GM12872 (cell line): ENCODE data around the gene SRGAP1.

Experiments
- TF ChIP-seq, protein P1 (sequence below): IDR thresholded peaks from 3 replicates; pipeline ENCODE4 v1.5.1; 2011; ENCODE audit warnings: low read depth, mild to moderate bottlenecking, low read length, moderate library complexity; ENCODE audit not compliant: insufficient read depth

SRGAP1 gene

DNA sequence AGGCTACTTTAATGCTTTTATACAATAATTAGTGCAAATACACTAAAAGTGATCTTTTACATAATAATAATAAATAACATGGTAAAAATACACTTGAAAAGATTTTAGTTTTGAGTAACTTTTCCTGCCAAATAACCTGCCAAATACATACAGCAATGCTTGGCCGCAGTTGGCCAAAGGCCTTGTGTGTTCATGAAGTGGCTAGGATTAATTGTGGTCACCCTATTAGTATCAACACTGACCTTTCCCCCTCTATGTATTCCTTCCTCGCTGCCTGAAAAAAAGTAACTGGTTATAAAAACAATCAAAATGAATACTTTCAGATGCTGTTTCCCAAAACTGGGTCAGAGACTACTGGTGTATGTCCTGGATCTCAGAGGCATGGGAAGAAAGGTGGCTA, 343.3 kb downstream of the SRGAP1 start:
- TF ChIP-seq, protein P1, sequence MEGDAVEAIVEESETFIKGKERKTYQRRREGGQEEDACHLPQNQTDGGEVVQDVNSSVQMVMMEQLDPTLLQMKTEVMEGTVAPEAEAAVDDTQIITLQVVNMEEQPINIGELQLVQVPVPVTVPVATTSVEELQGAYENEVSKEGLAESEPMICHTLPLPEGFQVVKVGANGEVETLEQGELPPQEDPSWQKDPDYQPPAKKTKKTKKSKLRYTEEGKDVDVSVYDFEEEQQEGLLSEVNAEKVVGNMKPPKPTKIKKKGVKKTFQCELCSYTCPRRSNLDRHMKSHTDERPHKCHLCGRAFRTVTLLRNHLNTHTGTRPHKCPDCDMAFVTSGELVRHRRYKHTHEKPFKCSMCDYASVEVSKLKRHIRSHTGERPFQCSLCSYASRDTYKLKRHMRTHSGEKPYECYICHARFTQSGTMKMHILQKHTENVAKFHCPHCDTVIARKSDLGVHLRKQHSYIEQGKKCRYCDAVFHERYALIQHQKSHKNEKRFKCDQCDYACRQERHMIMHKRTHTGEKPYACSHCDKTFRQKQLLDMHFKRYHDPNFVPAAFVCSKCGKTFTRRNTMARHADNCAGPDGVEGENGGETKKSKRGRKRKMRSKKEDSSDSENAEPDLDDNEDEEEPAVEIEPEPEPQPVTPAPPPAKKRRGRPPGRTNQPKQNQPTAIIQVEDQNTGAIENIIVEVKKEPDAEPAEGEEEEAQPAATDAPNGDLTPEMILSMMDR: no peak

DNA sequence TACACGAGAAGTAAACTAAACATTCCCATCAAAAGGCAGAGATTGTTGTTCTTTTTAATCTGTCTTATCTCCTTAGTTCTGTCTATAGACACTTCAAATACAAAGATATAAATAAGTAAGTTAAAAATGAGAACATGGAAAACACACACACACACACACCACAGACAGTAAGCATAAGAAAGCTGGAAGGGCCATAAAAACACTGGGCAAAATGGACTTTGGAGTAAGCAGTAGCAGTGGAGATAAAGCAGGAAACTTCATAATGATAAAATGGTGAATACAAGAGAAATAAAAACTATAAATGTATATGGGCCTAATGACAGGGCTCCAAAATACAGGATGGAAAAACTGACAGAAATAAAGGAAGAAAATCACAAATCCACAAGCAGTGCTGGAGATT, 345.0 kb downstream of the SRGAP1 start:
- TF ChIP-seq, protein P1: no peak

DNA sequence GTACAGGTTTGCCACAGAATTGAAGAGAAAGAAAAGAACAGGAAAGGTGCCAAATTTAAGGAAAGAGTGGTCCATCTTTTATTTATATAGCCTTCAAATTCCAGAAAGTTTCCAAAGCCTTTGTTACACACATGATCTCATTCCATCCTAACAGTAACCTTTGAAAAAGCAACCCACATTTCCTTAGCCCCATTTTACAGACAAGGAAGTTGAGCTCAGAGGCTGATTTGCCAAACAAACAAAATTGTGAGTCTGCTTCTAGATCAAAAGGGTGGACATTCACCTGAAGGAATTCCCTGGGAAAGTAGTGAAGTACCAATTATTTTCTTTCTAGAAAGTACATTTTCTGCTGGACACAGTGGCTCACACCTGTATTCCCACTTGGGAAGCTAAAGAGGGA, 345.6 kb downstream of the SRGAP1 start:
- TF ChIP-seq, protein P1: no peak

DNA sequence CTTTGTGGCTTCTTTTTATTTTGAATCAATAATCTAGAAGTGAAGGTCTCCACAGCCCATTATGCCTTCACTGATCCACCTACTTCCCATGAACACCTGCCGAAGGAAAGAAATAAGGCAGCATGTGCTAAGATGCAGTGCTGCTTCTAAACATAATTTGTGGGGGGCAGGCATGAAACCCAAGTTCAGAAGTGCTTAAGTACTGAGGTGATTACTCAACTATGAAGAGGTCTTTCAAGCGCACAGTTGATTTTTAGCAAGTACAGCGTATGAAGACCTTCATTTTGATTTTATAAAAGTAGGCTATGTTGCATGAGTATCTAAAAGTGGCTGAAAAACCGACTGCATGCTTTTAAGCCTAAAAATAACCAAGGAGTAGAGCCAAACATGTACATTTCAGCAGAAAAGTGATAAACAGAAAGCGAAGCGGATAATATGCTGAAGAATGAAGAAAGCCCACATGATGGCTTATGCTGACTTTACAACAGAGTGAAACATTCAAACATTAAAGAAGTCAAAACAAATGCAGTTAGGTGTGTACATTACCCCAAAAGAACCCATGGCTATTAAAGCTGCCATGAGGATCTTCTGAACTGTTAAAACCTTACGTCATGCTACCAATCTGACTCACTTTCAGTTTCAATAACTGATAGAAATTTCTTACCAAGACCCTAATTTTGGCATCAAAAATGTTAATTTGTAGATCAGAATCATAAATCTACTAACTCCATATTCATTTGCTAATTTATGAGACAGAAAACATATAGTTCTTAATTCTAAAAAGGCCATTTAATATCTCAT, 348.3 kb downstream of the SRGAP1 start:
- TF ChIP-seq, protein P1: no peak

DNA sequence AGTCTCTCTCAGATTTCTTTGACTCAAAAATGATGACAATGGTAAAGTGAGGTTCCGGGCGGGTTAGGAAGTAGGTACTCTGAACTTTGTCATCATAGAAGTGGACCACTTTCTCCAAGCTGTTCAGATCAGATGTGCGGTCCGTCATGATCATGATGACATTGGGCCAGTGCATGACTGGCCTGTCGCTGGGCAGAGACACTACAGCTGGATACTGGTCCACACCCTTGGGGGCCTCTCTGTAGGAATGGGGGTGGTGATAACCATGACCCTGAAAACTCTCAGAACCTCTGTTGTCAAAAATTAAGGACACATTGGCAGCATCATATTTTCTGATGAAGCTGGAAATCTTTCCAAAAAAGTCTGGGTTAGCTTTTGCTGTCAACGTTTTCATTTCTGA, 349.4 kb downstream of the SRGAP1 start:
- TF ChIP-seq, protein P1: no peak

DNA sequence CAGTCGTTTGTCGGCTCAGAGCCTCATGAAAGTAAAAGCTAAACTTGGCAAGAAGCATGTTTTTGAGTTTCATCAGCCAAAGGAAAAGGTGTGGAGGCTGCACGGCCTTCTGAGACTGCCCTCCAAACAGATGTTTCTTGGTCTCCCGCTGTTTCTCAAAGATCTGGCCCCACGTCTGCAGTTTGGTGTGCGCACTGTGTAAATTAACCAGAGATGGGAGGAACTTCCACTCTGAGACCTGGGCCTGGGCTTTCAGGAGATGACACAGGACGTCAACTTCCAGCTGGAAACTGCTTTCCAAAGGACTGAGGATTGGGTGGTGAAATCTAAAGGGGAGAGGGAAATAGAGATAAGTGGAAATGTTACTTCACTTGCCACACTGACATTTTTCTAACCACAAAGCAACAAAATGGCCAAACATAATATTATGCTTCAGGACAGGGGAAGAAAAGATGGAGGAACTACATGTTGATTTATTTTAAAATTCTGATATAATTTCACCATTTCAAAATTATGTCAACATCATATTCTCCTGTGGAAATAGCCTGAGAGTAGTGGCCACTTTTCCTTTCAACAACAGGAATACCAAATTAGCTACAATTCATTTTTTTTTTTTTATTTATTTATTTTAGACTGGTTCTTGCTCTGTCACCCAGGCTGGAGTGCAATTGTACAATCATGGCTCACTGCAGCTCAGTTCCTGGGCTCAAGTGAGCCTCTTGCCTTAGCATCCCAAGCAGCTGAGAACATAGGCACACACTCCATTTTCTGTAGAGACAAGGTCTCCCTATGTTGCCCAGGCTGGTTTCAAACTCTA, 350.0 kb downstream of the SRGAP1 start:
- TF ChIP-seq, protein P1: no peak

DNA sequence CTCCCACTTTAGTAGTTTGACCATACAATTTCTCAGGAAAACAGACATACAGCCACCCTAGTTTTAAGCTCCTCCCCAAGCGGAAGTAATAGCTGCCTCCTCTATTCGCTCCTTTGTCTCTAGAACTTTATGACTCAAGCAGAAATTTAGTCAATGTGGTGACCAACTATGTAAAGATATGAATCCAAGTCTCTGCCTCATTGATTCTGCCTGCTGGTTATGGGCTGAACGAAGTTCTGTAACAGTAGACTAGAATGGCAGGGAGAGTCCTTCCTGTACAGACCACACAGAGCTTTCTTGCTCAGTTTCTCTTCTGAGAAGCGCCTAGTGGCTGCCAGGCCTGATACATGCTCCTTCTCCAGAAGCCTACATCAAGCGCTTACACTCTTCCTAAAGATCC, 358.5 kb downstream of the SRGAP1 start:
- TF ChIP-seq, protein P1: no peak
